ENCODE measurements around the gene KRTAP3-1. TPM values are rescaled to one million over a fixed set of nuclear protein-coding genes. Genes with fewer than 3 reads are reported as not detected.
"Not testable (repeated sequence)": the region's sequence is repeated elsewhere in the genome, so short reads cannot be mapped to it uniquely, and the experiment has no call there.

KRTAP3-1 gene
- total RNA-seq = not detected

- H3K9me3 ChIP-seq = no peaks in the 10 kb centered on the region
- TF ChIP-seq EP300 (IDR thresholded peaks at IDR 0.05) (no peak), POLR2AphosphoS5 (IDR thresholded peaks at IDR 0.05) (no peak), CTCF (IDR thresholded peaks at IDR 0.05) (no peak), POLR2A (IDR thresholded peaks at IDR 0.05) (no peak)
- no peaks in the 10 kb centered on the region for H3K4me1 ChIP-seq
- no peak within 1 kb of the TSS for H3K4me3 ChIP-seq
- no peaks in the 10 kb centered on the region for H3K36me3 ChIP-seq
- WGBS, 2 donors = 84 to 87% methylated on average over 8 of the region's 8 CpGs
- no peak within 1 kb of the TSS for H3K27ac ChIP-seq
- DNase-seq = peak in 1 of 2 donors; percentile 34
- no peaks in the 10 kb centered on the region for H3K27me3 ChIP-seq
- no peak for ATAC-seq (ENCODE audit: low FRiP score in 2 of 2)
Observed at GRCh38 chr17:41008811-41009210, at the start of gene KRTAP3-1. Gene KRTAP3-1, minus strand, starts transcription at chr17:41009128. Its CDS starts 54 bp downstream, at chr17:41009074.

- Histone ChIP-seq H3K36me3 (no peaks in the 10 kb centered on the region), H3K27ac (no peak overlapping the region), H3K9me3 (no peaks in the 10 kb centered on the region), H3K27me3 (no peaks in the 10 kb centered on the region), H3K4me3 (no peak overlapping the region), H3K4me1 (no peaks in the 10 kb centered on the region)
- TF ChIP-seq POLR2A (IDR thresholded peaks at IDR 0.05) (no peak), POLR2AphosphoS5 (IDR thresholded peaks at IDR 0.05) (no peak), EP300 (IDR thresholded peaks at IDR 0.05) (no peak), CTCF (IDR thresholded peaks at IDR 0.05) (no peak)
- no peak for DNase-seq
- 93% methylated on average over 1 of the region's 1 CpG for WGBS, 2 donors
- ATAC-seq (ENCODE audit: low FRiP score in 2 of 2) = no peak
Observed at GRCh38 chr17:41057547-41057946, 48.6 kb upstream of the KRTAP3-1 start.

- 36 to 67% methylated on average over 1 of the region's 6 CpGs for WGBS, 2 donors
- not testable (repeated sequence) for ATAC-seq (ENCODE audit: low FRiP score in 2 of 2)
Observed at GRCh38 chr17:41055130-41055529, 46.2 kb upstream of the KRTAP3-1 start, which contains the start of gene KRTAP2-2. Gene KRTAP2-2, minus strand, starts transcription at chr17:41055230. Its CDS starts 19 bp downstream, at chr17:41055211.

GRCh38 chr17:41054556-41054955, 45.6 kb upstream of the KRTAP3-1 start:
- DNase-seq = peak in 1 of 2 donors; percentile 8
- H3K4me3 ChIP-seq; H3K9me3 ChIP-seq; H3K4me1 ChIP-seq; H3K27me3 ChIP-seq; H3K27ac ChIP-seq; ATAC-seq (ENCODE audit: low FRiP score in 2 of 2); H3K36me3 ChIP-seq: not testable (repeated sequence)
- WGBS, 2 donors = 73 to 90% methylated on average over 4 to 7 of the region's 9 CpGs

More at GRCh38 chr17:41055130-41055529, 46.2 kb upstream of the KRTAP3-1 start, which contains the start of gene KRTAP2-2:
- H3K27ac ChIP-seq, DNase-seq, H3K27me3 ChIP-seq, H3K4me1 ChIP-seq, H3K9me3 ChIP-seq, H3K36me3 ChIP-seq, H3K4me3 ChIP-seq: not testable (repeated sequence)

GRCh38 chr17:41054025-41054424, 45.1 kb upstream of the KRTAP3-1 start:
- Histone ChIP-seq H3K27ac (no peak overlapping the region), H3K36me3 (no peaks in the 10 kb centered on the region), H3K27me3 (no peaks in the 10 kb centered on the region), H3K4me1 (no peaks in the 10 kb centered on the region), H3K9me3 (no peaks in the 10 kb centered on the region), H3K4me3 (no peak overlapping the region)
- DNase-seq = no peak
- no peak for ATAC-seq (ENCODE audit: low FRiP score in 2 of 2)
- TF ChIP-seq POLR2A (IDR thresholded peaks at IDR 0.05) = no peak
- TF ChIP-seq EP300 (IDR thresholded peaks at IDR 0.05) = no peak
- TF ChIP-seq CTCF (IDR thresholded peaks at IDR 0.05) = no peak
- TF ChIP-seq POLR2AphosphoS5 (IDR thresholded peaks at IDR 0.05) = no peak
- 78 to 84% methylated on average over 4 of the region's 4 CpGs for WGBS, 2 donors

- Histone ChIP-seq H3K4me1 (no peaks in the 10 kb centered on the region), H3K27me3 (no peaks in the 10 kb centered on the region), H3K9me3 (no peaks in the 10 kb centered on the region), H3K4me3 (no peak overlapping the region), H3K27ac (no peak overlapping the region), H3K36me3 (no peaks in the 10 kb centered on the region)
- DNase-seq = no peak
- TF ChIP-seq POLR2A (IDR thresholded peaks at IDR 0.05) (no peak), EP300 (IDR thresholded peaks at IDR 0.05) (no peak), POLR2AphosphoS5 (IDR thresholded peaks at IDR 0.05) (no peak), CTCF (IDR thresholded peaks at IDR 0.05) (no peak)
- no peak for ATAC-seq (ENCODE audit: low FRiP score in 2 of 2)
Observed at GRCh38 chr17:41052566-41052965, 43.6 kb upstream of the KRTAP3-1 start.
